ENCODE data around the gene STX12.
"Not testable (repeated sequence)": the region's sequence is repeated elsewhere in the genome, so short reads cannot be mapped to it uniquely, and the experiment has no call there.

STX12 gene

GRCh38 chr1:27774654-27775053 is 1.6 kb downstream of the STX12 start:
- DNase-seq (ENCODE audit: low read depth in 4 of 4, low spot score in 1 of 4): no peak

GRCh38 chr1:27775336-27775735 is 2.3 kb downstream of the STX12 start:
- DNase-seq (ENCODE audit: low read depth in 4 of 4, low spot score in 1 of 4): not testable (repeated sequence)

DNA sequence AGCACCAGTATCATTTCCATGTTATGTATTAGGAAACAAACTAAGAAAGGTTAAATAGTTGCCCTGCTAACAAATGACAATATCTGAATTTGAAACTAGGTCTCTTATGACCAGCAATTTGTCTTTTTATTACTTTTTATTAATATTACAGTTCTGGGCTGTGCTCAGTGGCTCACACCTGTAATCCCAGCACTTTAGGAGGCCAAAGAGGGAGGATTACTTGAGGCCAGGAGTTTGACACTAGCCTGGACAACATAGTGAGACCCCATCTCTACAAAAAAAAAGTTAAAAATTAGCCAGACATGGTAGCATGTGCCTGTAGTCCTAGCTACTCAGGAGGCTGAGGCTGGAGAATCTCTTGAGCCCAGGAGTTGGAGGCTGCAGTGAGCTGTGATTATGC is 3.3 kb downstream of the STX12 start:
- not testable (repeated sequence) for DNase-seq (ENCODE audit: low read depth in 4 of 4, low spot score in 1 of 4)

- no peak for DNase-seq (ENCODE audit: low read depth in 4 of 4, low spot score in 1 of 4)
These were observed 5.0 kb downstream of the STX12 start for GRCh38 chr1:27778056-27778455.

DNA sequence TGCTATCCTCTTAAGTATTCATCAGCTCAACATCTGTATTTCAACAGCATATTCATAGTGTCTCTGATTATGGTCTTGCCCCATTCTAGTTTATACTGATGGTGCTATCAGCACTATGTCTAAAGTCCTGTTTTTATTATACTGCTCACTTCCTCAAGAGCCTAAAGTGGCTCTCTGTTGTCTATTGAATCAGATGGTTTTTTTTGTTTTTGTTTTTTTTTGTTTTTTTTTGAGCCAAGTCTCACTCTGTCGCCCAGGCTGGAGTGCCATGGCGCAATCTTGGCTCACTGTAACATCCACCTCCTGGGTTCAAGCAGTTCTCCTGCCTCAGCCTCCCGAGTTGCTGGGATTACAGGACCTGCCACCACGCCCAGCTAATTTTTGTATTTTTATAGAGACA is 6.1 kb downstream of the STX12 start:
- DNase-seq (ENCODE audit: low read depth in 4 of 4, low spot score in 1 of 4): no peak

- DNase-seq (ENCODE audit: low read depth in 4 of 4, low spot score in 1 of 4): no peak
These were observed 9.9 kb downstream of the STX12 start for GRCh38 chr1:27782950-27783349.

DNA sequence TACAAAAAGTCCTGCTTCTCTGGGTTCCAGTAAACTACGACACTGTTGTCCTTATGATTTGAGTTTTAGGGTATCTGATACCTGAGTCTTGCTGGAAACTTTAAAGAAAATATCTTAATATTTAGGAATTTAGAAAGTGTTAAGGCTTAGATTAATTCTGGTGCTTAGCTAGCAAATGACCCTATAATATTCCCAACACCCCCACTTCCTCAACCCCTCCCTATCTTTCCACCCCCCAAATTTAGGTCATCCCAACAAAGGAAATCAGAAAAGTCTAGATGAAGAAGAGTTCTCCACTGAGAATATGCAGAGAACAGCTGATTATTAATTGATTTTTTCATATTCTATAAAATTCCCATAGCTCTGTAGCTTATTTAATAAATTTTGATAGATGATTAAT is 11.7 kb downstream of the STX12 start:
- DNase-seq (ENCODE audit: low read depth in 4 of 4, low spot score in 1 of 4): no peak

DNA sequence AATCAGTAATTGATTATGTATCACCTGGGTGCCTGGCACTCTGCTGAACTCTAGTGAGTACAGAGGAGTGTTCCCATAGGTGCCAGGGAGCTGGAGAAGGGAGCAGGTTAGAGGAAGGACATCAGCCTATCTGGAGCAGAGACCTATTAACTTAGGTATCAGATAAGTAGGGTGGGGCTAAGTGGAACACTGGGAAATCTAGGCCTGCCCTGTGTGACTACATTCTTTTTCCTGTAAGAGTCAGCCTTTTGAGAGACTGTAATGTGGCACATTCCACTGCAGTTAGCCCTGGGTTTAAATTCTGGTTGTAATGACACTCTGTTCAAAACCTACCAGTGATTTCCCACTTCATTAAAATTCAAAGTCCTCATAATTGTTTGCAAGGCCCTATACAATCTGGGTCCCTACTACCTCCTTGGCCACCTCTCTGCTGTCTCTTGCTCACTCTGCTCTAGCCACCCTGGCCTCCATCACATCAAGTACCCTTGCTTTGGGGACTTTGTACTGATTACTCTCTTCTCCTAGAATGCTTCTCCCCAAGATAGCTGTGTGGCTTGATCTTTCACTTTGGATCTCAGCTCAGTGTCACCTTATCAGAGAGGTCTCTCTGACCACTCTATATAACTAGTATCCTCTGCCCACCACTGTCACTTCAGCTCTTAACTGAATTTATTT is 12.9 kb downstream of the STX12 start:
- DNase-seq (ENCODE audit: low read depth in 4 of 4, low spot score in 1 of 4): no peak

DNA sequence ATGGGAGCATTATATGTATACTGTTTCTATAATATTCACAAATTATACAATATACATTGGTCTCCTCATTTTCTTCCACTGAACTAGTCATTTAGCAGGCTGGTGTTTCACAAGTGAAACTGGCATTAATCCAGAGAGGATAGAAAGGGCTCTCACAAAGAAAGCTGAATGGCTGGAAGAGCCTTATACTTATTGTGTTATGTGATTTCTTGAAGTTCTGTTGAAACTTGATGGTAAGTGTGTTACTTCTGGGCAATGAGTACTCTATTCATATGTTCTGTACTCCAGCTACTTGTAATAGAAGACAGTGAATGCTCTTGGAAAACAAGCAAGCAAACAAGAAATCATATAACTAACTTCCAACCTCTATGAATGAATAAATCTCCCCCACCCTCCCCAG is 14.9 kb downstream of the STX12 start:
- no peak for DNase-seq (ENCODE audit: low read depth in 4 of 4, low spot score in 1 of 4)

- no peak for DNase-seq (ENCODE audit: low read depth in 4 of 4, low spot score in 1 of 4)
These were observed 16.6 kb downstream of the STX12 start for GRCh38 chr1:27789540-27790041.

GRCh38 chr1:27790270-27790669 is 17.3 kb downstream of the STX12 start:
- DNase-seq (ENCODE audit: low read depth in 4 of 4, low spot score in 1 of 4): not testable (repeated sequence)

- no peak for DNase-seq (ENCODE audit: low read depth in 4 of 4, low spot score in 1 of 4)
These were observed 22.6 kb downstream of the STX12 start for GRCh38 chr1:27795601-27796000.

GRCh38 chr1:27804791-27805190 is 31.8 kb downstream of the STX12 start:
- DNase-seq (ENCODE audit: low read depth in 4 of 4, low spot score in 1 of 4): no peak

DNA sequence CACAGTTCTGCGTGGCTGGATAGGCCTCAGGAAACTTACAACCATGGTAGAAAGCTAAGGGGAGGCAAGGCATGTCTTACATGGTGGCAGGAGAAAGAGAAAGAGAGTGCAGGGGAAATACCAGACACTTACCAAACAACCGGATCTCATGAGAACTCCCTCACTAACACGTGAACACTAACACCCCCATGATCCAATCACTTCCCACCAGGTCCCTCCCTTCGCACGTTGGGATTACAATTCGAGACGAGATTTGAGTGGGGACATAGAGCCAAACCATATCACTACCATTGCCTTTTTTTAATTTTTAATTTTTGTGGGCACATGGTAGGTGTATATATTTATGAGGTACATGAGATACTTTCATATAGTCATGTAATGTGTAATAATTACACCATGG is 33.7 kb downstream of the STX12 start:
- no peak for DNase-seq (ENCODE audit: low read depth in 4 of 4, low spot score in 1 of 4)

DNA sequence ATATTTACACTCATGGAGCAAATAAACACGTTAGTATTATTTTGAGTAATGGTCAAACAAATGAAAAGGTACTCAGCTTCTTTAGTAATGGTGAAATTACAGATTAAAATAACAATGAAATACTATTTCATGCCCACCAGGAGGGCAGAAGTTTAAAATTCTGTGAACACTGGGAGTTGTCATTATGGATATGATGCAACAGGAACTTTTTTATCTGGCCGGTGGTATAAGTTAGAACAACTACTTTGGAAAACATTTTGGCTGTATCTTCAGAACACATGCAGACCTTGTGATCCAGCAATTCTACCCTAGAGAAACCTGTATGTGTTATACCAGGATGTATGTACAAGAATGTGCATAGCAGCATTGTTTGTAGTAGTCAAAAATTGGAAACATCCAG is 34.4 kb downstream of the STX12 start:
- no peak for DNase-seq (ENCODE audit: low read depth in 4 of 4, low spot score in 1 of 4)

- DNase-seq (ENCODE audit: low read depth in 4 of 4, low spot score in 1 of 4): not testable (repeated sequence)
These were observed 35.1 kb downstream of the STX12 start for GRCh38 chr1:27808131-27808530.

GRCh38 chr1:27809883-27810282 is 36.9 kb downstream of the STX12 start:
- no peak for DNase-seq (ENCODE audit: low read depth in 4 of 4, low spot score in 1 of 4)

DNA sequence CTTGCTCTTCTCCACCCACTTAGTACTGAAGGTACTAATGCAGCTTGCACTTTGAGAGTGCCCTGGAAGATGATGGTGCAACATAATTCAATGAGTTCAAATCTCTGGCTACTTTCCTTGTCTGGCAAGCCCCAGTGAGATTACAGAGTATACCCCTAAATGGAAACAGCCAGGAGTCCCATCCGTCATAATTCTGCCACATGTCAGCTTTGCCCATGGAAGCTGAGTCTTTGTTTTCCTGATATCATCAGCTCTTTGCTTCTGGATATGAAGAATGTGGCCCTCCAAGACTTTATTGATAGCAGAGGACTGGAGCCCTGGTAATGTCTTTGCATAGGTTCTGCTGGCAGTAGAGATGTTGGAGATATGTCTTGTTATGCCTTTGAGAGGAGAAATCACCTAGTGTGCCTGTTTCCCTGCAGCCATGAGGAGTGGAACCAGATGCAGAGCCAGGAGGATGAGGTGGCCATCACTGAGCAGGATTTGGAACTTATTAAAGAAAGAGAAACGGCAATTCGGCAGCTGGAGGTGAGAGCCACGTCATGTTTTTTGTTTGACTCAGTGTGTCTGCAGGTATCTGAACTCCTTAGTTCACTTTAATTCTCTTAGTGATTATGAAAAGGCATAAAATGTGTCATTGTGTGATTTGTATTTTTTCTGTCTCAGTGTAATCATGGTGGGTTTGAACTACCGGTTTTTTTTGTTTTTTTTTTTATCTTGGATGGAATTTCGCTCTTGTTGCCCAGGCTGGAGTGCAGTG is 38.9 kb downstream of the STX12 start:
- DNase-seq (ENCODE audit: low read depth in 4 of 4, low spot score in 1 of 4): no peak

DNA sequence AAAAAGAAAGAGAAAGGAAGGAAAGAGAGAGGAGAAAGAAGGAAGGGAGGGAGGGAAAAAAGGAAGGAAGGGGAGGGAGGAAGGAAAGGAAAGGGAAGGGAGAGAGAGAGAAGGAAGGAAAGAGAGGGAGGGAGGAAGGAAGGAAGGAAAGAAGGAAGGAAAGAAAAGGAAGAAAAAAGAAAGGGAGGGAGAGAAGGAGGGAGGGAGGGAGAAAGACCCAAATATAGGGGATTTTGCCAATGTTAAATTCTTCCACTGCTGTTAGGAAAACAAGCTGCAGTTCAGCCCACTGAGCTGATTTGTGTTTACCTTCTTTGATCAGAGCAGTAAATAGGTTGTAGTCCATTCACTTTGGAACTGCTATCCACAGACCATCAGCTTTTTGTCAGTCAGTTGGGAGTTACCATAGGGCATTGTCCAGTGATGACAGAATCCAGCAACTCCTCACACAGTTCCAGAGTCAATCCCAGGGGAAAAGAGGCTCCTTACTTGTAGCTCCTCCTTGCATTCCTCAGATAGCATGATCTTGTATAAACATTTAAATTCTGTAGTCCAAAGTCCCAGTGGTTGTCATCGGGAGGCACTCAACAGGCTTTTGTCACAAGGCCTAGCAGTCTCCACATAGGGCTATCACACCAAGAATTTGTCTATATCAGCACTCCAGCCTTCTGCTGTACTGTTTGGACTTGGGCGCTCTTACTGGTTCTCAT is 44.1 kb downstream of the STX12 start:
- DNase-seq (ENCODE audit: low read depth in 4 of 4, low spot score in 1 of 4): no peak

DNA sequence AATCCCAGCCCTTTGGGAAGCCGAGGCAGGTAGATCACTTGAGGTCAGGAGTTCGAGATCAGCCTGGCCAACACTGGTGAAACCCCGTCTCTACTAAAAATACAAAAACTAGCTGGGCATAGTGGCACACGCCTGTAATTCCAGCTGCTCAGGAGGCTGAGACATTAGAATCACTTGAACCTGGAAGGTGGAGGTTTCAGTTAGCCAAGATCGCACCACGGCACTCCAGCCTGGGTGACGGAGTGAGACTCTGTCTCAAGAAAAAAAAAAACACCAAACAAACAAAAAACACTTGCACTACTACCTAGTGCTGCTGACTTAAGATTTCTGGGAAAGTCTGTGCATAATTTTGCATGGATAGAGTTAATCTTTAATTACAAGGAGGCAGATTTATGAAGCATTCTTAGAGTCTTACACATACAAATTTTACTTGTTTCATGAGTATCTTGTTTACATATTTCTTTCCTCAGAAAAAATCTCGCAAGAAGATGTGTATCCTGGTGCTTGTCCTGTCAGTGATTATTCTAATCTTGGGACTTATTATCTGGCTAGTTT is 48.8 kb downstream of the STX12 start:
- no peak for DNase-seq (ENCODE audit: low read depth in 4 of 4, low spot score in 1 of 4)

GRCh38 chr1:27823784-27824183 is 50.8 kb downstream of the STX12 start:
- no peak for DNase-seq (ENCODE audit: low read depth in 4 of 4, low spot score in 1 of 4)

GRCh38 chr1:27824411-27824810 is 51.4 kb downstream of the STX12 start:
- DNase-seq (ENCODE audit: low read depth in 4 of 4, low spot score in 1 of 4): no peak
